Raji (cell line): ENCODE results near the gene TNFRSF18.

Experiments used
- POLR2A ChIP-seq: IDR thresholded peaks from 2 replicates; pipeline ENCODE4 v1.6.1; 2011; ENCODE audit warnings: low read depth, low read length, control low read depth; ENCODE audit not compliant: insufficient read depth

Gene TNFRSF18

DNA sequence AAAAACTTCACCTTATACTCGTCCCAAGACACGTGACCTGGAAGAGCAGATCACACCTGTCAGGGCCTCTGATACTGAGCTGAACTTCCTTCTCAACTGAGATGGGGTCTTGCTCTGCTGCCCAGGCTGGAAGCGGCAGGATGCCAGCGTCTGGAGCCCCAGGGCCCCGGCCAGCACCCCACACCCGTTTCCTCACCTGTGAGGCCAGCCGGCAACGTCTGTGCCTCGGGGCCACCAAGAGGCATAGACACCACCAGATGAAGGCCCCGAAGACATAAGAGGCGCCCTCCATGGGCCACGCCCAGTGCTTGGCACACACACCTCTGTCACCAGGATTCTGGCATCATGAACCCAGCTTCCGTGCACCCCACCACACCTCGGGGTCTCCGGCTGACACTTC is 16.9 kb upstream of the TNFRSF18 start:
- TF ChIP-seq POLR2A = no peak

DNA sequence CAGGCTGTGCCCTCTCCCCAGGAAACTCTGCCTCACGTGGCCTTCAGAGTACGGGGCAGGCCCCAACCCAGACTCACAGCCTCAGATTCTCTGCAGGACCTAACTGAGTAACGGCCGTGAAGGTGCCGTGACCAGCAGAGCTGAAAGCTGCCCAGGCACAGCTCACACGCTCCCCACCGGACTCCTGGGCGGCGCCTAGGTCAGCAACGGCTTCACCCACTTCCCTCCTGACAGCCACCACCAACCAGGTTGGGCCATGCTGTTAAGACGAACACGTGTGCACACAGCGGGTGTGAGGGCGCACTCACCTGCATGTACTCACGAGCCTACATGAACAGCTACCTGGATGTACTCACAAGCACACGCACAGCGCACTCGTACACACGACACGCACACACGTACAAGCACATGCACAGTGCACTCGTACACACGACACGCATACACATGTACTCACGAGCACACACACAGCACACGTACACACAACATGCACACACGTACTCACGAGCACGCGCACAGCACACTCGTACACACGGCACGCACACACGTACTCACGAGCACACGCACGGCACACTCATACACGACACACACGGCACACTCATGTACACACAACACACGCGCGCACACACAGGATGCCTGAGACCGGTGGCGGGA is 16.3 kb upstream of the TNFRSF18 start:
- TF ChIP-seq POLR2A = no peak

DNA sequence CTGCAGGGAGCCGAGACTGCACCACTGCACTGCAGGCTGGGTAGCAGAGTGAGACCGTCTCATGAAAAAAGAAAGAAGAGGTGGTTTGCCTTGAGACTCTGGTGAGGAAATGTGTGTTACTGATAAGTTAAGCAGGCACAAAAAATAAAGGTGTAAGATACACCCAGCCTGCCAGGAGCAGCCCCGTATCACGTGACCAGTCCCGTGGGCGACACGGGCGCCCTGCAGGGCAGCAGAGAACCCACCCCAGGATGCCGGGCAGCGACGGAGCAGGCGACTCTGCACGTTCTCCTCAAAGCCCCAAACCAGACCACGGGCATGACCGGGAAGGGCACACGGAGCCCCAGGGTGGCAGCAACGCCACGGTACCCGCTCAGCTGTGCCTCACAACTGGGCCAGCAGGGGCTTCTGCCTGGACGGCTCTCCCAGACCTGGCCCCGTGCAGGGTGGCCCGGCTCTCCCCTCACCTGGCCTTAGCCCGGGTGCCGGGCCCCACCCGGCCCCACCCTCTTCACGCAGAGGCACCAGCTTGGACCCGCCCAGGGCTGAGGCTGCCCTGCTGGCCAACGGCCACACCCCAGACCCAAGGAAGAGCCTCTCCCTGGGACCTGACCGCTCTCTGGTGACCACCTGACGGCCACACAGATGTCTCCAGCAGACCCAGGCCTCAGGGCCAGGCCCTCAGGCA is 15.6 kb upstream of the TNFRSF18 start:
- TF ChIP-seq POLR2A = no peak

DNA sequence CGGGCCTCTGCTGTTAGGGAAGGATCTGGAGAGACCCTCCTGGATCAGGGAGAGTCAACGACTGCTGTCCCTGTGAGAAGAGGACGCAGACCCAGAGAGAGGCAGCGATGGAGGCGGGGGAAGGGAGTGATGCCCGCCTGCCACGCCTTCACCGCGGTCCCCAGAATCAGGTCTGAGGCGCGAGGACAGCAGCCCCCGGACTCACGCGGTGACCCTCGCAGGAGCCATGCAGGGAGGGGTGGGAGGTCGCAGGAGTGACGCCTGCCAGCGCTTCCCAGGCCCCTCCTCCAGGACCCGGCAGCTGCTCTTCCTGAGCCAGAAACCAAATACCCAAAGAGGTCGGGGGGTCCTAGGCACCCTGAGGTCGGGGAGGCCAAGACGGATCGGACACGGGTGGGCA is 13.8 kb upstream of the TNFRSF18 start:
- no peak for TF ChIP-seq POLR2A

DNA sequence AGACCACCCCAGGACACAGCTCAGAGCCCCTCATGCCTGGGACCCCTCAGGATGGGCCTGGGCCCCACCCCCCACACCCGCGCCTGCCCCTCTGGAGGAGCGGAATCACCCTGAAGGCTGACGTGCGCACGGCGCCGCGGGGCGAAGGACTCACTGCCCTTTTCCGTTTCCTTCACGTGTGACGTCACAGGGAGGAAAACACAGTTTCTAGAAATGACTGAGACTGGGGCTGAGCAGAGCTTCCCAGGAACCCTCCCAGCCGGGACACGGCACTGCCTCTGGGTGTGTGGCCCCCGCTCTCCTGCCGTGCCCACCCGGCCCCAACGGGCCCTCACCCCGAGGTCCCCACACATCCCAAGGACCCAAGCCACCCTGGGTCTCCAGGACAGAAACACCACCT is 12.9 kb upstream of the TNFRSF18 start:
- no peak for TF ChIP-seq POLR2A

DNA sequence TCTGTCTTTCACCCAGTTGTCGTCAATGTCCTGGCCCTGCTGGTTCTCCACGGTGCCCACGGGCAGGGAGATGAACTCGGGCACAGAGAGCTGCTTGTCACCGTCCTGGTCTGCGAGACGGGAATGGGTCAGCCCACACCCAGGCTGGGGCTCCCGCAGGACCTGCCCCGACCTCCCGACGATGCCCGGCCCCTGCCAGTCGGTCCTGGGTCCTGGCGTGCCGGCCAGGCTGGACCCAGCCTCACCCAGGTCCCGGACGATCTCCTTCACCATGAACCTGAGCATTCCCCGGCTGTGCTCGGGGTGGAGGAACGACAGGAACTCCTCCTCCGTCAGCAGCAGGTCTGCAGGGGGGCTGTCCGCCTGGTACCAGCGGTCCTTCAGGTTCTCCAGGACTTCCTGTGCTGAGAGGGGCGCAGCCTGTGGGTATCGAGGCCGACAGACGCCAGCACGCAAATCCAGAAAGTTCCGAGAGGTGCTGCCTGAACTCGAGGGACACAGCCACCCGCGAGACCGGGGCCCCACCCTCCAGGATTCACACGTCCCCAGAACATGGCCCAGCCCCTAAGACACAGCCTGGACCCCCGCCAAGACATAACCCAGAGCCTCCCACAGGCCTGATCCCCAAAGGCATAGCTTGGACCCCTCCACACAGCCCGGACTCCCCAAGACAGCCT is 12.3 kb upstream of the TNFRSF18 start:
- no peak for TF ChIP-seq POLR2A

DNA sequence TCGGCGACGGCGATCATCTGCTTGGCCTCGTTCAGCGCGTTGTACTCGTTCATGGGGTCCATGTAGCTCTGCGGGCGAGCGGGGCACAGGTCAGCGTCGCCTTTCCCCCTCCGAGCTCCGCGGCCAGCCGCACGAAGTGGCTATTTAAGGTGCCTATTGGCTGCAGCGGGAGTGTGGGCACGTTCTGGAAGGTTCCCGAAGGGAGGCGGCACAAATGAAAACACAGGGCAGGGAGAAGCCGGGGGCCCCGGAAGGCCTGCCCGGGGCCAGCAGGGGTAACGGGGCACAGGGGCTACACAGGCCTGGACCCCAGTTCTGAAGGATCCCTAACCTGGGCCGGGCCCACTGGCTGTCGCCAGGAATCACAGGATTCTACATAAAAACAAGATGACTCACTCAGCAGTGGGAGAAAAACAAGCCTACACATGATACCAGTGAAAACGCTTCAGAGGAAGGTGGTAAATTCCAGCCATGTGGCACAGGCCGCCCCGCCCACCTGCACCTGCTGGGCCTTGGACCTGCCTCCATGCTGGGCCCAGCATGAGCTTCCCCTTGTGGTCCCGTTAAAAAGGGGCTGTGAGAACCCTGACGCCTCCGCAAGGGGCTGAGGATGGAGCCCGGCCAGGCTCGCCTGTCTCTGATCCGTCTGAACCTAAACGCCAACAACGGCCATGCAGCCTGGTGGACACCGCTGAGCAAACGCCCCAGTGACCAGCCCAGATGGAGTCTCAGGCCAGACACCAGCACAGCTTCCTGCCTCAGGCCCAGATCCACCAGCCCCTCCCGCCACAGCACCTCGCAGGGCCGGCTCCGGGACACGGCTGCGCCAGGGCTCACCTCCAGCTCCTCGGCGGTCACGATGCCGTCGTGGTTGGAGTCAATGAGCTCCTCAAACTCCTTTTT is 11.5 kb upstream of the TNFRSF18 start:
- TF ChIP-seq POLR2A = no peak

DNA sequence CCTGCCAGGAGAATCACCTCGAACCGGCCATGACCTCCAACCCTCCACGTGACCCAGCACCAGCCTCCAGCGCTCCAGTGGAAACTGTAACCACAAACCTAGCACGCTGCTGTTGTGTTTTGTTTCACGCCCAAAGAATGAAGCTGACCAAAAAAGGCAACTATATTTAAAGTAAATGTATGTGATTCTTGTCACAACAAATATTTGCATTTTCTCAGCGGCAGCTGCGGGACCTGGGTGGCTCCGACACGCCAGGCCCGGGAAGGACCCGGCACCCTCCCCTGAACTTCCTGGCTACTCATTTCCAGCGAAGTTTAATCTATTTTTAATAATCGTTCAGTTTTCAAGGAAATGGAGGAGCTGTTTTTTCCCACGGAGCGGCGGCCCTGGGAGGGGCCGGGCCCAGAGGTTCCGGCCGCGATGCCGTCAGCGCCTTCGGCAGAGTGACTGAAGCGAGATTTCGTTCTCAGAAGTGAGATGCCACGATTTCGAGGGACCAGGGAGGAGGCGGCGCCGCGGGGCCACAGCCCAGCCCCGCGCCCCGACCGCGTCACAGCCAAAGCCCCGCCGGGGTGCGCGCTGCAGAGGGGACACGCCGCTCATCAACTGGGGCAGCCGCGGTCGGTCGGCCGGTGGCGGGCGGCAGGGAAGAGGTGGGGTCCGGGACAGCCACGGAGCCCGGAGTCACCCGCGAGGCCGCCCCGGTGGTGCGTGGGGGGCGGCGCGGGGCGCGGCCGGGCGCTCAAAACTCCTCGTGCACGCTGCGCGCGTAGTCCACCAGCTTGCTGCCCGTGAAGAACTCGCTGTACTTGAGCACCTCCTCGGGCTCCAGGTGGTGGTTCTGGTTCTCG is 10.6 kb upstream of the TNFRSF18 start:
- TF ChIP-seq POLR2A = no peak

DNA sequence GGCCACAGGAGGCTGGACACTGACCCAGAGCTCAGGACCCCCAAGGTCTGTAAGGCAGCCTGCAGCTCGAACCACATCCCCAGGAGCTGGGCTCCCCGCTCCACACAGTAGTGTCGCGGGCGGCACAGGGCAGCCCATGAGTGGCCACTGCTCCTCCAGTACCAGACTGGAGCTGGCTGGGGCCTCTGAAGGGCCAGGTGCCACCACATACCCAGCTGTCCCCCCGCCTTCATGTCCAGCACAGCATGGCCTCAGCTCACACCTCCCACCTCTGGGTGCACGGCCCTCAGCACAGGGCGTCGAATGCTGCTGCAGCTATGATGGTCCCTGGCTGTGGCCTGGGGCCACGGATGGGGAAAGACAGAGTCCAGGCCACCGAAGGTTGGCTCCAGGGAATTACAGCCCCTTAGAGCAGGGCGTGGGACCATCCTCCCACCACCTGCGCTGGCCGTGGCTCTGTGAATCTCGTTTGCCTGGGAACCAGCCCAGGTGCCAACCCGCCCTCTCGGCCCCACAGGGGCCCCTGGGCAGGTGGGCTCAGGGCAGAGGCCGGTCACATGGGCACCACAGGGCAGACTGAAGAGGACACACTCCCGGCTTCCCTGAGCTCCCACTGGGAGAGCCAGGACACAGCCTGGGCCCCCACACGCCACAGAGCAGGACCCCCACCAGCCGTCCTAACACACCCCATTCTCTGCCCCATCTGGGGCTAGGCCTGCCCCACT is 9.7 kb upstream of the TNFRSF18 start:
- no peak for TF ChIP-seq POLR2A

DNA sequence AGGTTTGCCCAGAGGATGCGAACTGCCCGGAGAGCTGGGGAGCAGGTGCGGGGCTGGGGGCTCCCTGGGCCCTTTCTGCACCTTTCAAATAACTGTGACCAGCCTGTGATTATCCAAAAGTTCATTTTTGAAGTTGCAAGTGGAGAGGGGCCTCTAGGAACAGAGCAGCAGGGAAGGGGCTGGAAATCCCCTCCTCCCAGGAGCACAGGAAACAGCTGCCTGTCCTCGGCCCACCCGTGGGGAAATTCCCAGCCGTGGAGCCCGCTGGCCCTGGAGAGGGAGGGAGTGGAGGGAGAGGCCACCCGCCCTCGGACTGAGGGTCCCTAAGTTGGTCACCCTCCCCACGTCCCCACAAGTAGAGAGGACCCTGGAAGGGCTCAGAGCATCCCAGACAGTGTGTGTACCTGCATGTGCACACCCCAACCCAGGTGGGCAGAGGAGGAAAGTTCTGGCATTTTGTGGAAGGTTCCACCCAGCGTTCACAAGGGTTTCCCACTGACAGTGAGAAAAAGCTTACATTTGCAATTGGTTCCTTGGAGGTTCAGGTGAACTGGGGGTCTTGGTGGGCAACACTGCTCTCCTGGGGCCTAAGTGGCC is 8.8 kb upstream of the TNFRSF18 start:
- TF ChIP-seq POLR2A = no peak

DNA sequence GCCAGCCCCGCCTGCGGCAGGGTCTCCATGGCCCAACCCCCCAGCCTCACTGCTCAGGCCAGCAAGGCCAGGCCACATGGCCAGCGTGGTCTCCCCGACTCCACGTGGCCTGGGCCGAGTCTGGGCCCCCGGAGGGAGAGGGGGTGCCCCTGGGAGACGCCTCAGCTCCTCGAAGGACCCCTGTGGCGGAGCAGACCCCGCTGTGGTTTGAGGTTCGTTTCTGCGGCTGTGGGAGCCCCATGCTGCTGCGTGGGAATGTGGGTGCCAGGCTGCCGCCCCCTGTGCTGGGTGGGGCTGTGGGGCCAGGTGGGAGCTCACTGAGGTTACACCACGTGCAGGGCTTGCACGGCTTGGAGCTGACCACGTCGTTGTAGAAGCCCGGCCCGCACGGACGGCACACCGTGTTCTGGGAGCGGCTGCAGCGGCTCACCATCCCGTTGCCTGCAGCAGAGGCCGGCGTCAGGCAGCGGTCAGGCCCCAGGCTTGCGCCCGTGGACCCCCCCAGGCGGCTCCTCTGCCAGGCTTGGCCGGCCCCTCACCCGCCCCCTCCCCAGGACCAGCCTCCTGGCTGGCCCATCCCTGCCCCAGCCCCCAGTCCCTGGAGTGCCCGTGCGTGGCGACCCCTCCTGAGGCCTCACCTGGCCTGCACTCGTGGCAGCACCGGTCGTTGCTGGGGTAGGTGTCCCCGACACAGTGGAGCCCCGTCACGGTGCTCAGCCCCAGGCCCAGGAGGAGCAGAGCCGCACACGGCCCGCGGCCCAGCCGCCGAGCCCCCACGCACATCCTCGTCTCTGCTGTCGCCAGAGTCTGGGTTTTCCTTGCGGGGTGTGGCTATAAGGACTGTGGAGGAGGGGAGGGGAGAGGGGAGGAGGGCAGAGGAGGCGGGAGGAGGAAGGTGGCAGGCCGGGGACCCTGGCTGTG is 7.2 kb upstream of the TNFRSF18 start, which contains the start of gene TNFRSF4:
Gene TNFRSF4, minus strand, starts transcription at position 809 of the 921 bp plus-strand sequence. Its CDS starts 26 bp downstream, at position 783.
- no peak for TF ChIP-seq POLR2A

DNA sequence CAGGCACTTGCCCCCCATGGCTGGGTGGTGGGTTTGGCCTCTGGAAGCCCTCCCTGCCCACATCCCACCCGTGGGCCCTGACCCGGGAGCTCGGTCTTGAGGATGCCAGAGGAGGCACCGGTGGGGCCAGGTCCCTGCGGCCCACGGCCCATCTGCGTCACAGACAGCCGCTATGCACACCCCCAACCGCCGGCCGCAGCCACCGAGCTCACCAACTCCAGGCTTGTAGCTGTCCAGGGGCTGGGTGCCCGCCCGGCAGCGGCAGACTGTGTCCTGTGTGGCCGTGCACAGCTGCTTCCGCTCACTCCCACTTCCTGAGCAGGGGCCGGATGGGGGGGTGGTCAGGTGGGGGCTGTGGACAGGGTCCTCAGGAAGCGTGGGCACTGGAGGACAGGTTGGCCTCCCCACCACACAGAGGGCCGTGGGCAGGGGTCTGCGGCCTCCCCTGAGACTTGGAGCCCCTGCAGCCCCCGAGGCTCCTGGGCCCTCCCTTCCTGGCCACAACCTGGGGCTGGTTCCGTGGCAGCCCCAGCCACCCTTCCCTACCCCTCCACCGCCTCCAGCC is 6.5 kb upstream of the TNFRSF18 start:
- TF ChIP-seq POLR2A = no peak
